Hepatocyte (in vitro differentiated cells): ENCODE results near the gene CRY1.

Experiments
- CTCF ChIP-seq: fragments of 200-600 bp; sonication (generic); IDR thresholded peaks from 2 replicates; pipeline ENCODE4 v1.5.1; 2016; ENCODE audit warnings: antibody characterized with exemption, mild to moderate bottlenecking; ENCODE audit not compliant: poor library complexity
- EZH2phosphoT487 ChIP-seq: fragments of 200-600 bp; sonication (generic); IDR thresholded peaks from one replicate; pipeline ENCODE4 v1.6.1; 2018; ENCODE audit warnings: antibody characterized with exemption, mild to moderate bottlenecking, low read depth, moderate library complexity; ENCODE audit not compliant: unreplicated experiment, severe bottlenecking

DNA sequence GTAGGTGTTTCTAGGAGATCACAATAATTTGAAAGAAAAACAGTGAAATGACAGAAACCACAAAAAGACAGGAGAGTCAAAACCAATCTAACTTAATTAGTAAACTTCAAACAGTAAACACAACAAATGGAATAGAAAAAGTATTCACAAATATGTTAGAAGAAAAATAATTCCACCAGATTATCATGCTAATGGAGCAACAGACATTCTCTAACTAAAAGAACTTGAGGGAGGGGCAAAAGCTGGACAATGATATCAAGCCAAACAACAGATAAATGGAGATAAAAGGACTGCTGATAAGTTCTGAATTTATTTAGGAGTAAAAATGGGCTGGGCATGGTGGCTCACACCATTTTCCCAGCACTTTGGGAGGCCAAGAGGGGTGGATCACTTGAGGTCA, 28.7 kb downstream of the CRY1 start:
- TF ChIP-seq EZH2phosphoT487: no peak
- no peak for TF ChIP-seq CTCF
